Caki2 (cell line): ENCODE data around the gene KLHL1. TPM values are rescaled to one million over a fixed set of nuclear protein-coding genes. Genes with fewer than 3 reads are reported as not detected.

Experiments
- DNase-seq: peaks from one replicate; pipeline ENCODE4 v3.0.0-alpha.2; 2015; ENCODE audit warnings: low read depth
- in situ Hi-C: cut with HindIII; loops from 2 replicates; pipeline ENCODE4 v1.10.0; 2016; ENCODE audit warnings: low sequenced_read_pairs, low pct_unique_long_range_greater_than_20kb, mixed read lengths
- total RNA-seq: library from RNA; depleted of rRNA; stranded (reverse); fragments of >200 nt; shearing (Covaris generic); gene quantifications from 2 replicates; pipeline ENCODE4 v1.2.3, GENCODE V29; 2014; ENCODE audit warnings: low replicate concordance

The KLHL1 gene
- total RNA-seq, 1 experiment from 2014 or later, result not detected

DNA sequence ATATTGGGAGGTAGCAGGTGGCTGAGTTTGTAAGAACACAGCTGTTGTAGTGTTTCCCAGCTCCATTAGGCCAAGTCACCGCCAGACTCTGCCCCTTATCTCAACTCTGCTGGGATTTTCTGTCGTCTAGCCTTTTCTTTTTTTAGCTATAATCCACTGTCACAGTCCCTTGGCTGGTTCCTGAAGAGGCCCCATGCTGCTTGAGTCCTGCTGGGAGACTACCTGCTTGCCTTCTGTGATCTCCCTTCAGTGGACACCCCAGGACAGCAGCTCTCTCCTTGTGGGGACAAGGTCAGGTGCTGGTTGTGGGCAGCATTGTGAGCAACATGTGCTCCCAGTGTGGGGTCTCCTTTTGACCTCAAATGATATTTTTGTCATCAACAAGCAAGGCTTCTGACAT is 195.6 kb downstream of the KLHL1 start:
- in situ Hi-C loops, result no loop called here

DNA sequence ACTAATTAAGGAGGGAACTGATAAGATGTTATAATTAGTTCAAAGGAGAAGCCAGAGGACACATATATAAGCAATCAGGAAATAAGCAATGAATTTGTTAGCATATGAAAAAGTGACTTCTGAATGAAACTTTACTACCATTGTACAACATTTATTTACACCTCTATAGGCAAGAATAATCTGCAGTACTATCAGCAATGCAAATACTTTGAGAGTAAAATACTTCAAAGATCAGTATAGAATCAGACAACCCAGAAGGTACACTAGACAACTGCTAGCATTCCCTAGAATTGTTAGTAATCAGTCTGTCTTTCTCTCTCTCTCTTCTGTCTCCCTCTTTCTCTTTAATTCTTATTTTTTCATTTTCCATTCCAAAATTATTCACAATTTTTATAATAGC is 197.5 kb downstream of the KLHL1 start:
- in situ Hi-C loops, result no loop called here
- no peak for DNase-seq

More for the DNA sequence above, 195.6 kb downstream of the KLHL1 start:
- DNase-seq, result no peak

- in situ Hi-C loops, result no loop called here
- DNase-seq, result no peak
These were observed 203.5 kb downstream of the KLHL1 start for GRCh38 chr13:69904784-69905183.

DNA sequence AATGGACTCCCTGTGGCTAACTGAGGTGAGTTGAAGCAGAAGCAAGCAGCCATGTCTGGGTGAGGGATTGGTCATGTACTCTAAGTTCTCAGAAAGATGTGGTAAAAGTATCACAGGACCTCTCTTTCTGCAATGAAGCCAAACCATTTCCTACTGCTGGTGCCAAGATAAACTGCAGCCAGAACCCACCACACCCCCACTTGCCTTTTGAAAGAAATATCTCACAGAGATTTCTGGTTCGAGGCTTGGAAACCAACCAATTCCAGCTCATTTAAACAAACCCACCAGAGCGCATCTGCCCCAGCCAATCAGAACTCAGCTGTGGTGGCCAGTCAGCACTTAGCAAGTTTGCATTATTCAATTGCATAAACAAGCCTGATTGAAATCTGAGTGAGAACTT is 205.2 kb downstream of the KLHL1 start:
- peak; percentile 67 for DNase-seq
- in situ Hi-C loops, result no loop called here

DNA sequence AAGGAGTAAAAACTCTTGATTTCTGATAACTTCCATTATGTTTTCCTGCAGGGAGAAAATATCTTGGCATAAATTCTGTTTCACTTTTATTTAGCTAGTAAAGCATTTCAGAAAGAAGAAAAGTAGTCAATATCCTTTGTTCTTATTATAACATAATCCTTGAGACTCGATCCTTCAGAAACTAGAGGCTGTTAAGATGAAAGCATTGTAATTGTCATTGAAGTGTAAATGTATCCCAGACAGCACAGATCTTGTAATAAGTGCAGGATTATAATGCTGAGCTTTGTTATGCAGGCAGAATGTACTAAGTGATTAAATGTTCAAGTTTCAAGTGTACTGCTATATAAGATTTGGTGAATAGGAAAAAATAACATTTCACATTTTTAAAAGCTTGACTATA is 225.8 kb downstream of the KLHL1 start:
- in situ Hi-C loops, result no loop called here

DNA sequence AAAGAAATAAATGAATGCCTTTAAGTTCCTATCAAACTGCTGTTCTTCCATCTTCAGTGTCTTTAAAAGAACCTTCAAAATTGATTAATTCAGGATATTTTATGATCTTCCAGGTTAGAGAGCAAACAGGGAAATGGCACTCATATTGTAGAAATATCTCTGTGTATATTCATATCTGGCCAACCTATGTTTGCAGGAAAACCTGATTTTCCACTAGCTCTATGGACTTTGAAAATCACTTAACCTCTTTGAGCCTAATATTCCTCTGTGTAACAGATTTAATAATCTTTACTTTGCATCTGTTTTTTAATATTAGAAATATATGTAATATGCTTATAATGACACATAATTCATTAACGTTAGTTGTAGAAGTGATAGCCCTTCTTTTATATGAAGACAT is 228.3 kb downstream of the KLHL1 start:
- in situ Hi-C loops, result no loop called here
- DNase-seq, result no peak

More for the DNA sequence above, 225.8 kb downstream of the KLHL1 start:
- no peak for DNase-seq

- in situ Hi-C loops, result no loop called here
- no peak for DNase-seq
These were observed 235.8 kb downstream of the KLHL1 start for GRCh38 chr13:69872321-69873047.

- in situ Hi-C loops, result no loop called here
- DNase-seq, result peak; percentile 8
These were observed 241.7 kb downstream of the KLHL1 start for GRCh38 chr13:69866555-69866954.

- in situ Hi-C loops, result no loop called here
- peak; percentile 55 for DNase-seq
These were observed 250.9 kb downstream of the KLHL1 start for GRCh38 chr13:69857183-69857821.

DNA sequence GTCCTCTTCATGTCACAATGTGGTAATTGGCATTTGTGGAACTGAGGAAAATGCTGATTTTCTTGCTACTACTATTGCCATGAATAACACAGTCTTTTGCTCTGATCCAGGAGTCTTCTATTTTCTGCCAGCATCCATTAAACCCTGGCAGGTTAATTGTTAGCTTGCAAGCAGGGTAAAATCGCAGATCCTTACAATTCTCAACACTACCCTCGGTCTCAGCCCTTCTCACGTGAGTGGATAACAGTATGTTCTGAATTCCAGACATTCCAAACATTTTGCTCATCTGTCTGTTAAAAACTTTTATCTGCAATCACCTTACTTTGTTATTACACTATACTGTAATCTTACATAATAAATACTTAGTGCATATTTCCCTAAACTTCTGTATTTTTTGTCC is 251.9 kb downstream of the KLHL1 start:
- peak; percentile 51 for DNase-seq
- in situ Hi-C loops, result no loop called here

- no peak for DNase-seq
- in situ Hi-C loops, result no loop called here
These were observed 279.7 kb downstream of the KLHL1 start for GRCh38 chr13:69828527-69828926.

GRCh38 chr13:69820180-69820579 is 288.1 kb downstream of the KLHL1 start:
- DNase-seq, result no peak
- in situ Hi-C loops, result no loop called here

- no peak for DNase-seq
- in situ Hi-C loops, result no loop called here
These were observed 290.9 kb downstream of the KLHL1 start for GRCh38 chr13:69817333-69817869.

DNA sequence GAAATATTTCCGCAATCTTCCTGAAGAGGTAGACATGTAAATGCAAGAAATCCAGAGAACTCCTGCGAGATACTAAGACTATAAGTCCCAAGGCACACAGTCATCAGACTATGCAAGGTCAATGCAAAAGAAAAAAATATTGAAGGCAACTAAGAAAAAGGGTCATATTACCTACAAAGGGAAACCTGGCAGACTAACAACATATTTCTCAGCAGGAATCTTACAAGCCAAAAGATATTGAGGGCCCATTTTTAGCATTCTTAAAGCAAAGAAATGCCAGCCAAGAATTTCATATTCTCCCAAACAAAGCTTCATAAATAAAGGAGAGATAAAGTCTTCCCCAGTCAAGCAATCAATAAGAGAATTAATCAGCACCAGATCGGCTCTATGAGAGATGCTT is 299.1 kb downstream of the KLHL1 start:
- no peak for DNase-seq
- in situ Hi-C loops, result no loop called here

DNA sequence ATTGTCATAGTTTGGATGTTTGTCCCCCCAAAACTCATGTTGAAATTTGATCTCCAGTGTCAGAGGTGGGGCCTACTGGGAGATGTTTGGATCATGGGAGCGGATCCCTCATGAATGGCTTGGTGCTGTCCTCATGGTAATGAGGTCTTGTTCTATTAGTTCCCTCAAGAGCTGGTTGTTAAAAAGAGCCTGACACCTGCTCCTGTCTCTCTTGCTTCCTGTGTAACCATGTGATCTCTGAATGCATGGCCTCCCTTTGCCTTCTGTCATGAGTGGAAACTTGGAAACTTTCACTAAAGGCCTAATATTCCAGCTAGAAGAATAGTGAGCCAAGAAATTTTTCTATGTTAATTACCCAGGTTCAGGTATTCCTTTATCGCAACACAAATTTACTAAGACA is 312.0 kb downstream of the KLHL1 start:
- in situ Hi-C loops, result no loop called here
- DNase-seq, result no peak

GRCh38 chr13:69793783-69794453 is 314.3 kb downstream of the KLHL1 start:
- no peak for DNase-seq
- in situ Hi-C loops, result no loop called here

GRCh38 chr13:69776937-69777336 is 331.3 kb downstream of the KLHL1 start:
- in situ Hi-C loops, result no loop called here
- DNase-seq, result no peak

DNA sequence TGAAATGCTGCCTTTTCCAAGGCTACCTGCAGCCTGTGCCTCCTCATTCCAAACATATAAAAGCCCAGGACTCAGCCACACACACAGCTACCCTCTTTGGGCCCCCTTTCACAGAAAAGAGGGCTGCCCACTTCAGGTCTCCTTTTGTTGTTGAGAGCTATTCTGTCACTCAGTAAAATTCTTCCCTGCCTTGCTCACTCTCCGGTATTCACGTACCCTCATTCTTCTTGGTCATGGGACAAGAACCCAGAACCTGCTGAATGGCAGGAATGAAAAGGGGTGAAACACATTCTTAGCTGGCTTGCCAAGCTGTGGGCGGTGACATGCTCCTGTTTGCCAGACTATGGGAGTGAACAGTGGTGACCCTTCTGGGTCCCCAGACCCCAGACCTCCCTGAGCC is 338.6 kb downstream of the KLHL1 start:
- in situ Hi-C loops, result no loop called here
- DNase-seq, result no peak

DNA sequence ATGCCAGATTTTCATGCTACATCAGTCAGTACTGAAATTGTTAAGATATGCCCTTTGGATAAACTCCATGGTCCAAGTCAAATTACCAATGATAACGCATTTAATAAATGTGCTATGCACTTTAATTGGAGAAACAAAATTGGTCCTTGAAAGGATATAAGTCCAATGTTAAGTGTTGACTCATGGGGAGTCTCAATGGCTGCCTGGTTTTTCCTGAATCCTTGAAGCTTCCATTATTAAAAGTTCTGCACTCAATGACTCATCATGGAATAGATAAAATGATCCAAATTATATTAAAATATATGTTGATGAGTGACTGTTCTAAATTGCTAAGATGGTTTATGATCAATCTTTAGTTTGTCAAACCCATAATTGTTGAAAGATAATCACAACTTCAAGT is 346.7 kb downstream of the KLHL1 start:
- no peak for DNase-seq
- in situ Hi-C loops, result no loop called here
